HepG2 (cell line): ENCODE data around the gene CCSER2. TPM values are rescaled to one million over a fixed set of nuclear protein-coding genes. Genes with fewer than 3 reads are reported as not detected.

Experiments used
- ATF3 ChIP-seq: sonication (generic); formaldehyde crosslinking; IDR thresholded peaks from 2 replicates; pipeline ENCODE4 v1.4.0; 2020; ENCODE audit warnings: missing genetic modification reagents
- CAMTA2 ChIP-seq: sonication (generic); formaldehyde crosslinking; IDR thresholded peaks from 2 replicates; pipeline ENCODE4 v1.4.0; 2020; ENCODE audit warnings: mild to moderate bottlenecking, missing genetic modification reagents, borderline replicate concordance
- KDM5B ChIP-seq: sonication (generic); formaldehyde crosslinking; IDR thresholded peaks from 2 replicates; pipeline ENCODE4 v1.4.0; 2020; ENCODE audit warnings: missing genetic modification reagents, mild to moderate bottlenecking, borderline replicate concordance
- NR2F1 ChIP-seq, 2 experiments: fragments of 450-650 bp in 1 of 2; formaldehyde crosslinking in 1 of 2; IDR thresholded peaks; 2 replicates each; pipeline versions ENCODE4 v1.5.0 to v1.6.1; 2016 to 2020; ENCODE audit warnings: mild to moderate bottlenecking in 1 of 2, missing compliant biosample characterization in 1 of 2, missing genetic modification reagents in 1 of 2, moderate library complexity in 1 of 2
- PAXIP1 ChIP-seq: sonication (generic); formaldehyde crosslinking; conservative IDR thresholded peaks from 2 replicates; pipeline ENCODE4 v1.4.0; 2020; ENCODE audit warnings: mild to moderate bottlenecking, missing genetic modification reagents, moderate library complexity
- PHF8 ChIP-seq: sonication (generic); formaldehyde crosslinking; IDR thresholded peaks from 2 replicates; pipeline ENCODE4 v1.5.0; 2020; ENCODE audit warnings: missing genetic modification reagents
- SATB2 ChIP-seq: sonication (generic); formaldehyde crosslinking; IDR thresholded peaks from 2 replicates; pipeline ENCODE4 v1.5.0; 2020; ENCODE audit warnings: missing genetic modification reagents
- ZFP82 ChIP-seq: sonication (generic); formaldehyde crosslinking; IDR thresholded peaks from 2 replicates; pipeline ENCODE4 v1.5.1; 2020; ENCODE audit warnings: mild to moderate bottlenecking, missing genetic modification reagents, borderline replicate concordance
- ZFP90 ChIP-seq: sonication (generic); formaldehyde crosslinking; IDR thresholded peaks from 2 replicates; pipeline ENCODE4 v1.8.0; 2022; ENCODE audit warnings: missing genetic modification reagents, mild to moderate bottlenecking, inconsistent platforms, borderline replicate concordance
- ZNF781 ChIP-seq: sonication (generic); formaldehyde crosslinking; IDR thresholded peaks from 2 replicates; pipeline ENCODE4 v1.5.1; 2020; ENCODE audit warnings: borderline replicate concordance, mild to moderate bottlenecking, missing genetic modification reagents; ENCODE audit errors: not compliant biosample characterization
- polyA plus RNA-seq, 8 experiments: library from polyadenylated mRNA; depleted of rRNA in 3 of 8; stranded (reverse) in 7 of 8; unstranded in 1 of 8; fragments of >200 nt; fragmentation: Illumina TruSeq in 4 of 8; extraction: Trizol in 4 of 8; gene quantifications; 2 replicates each; pipeline versions ENCODE4 v1.2.1 to v1.2.3, GENCODE V29; 2011 to 2016; ENCODE audit warnings: low read depth in 4 of 8, missing spikeins in 1 of 8, mixed read lengths in 1 of 8; ENCODE audit not compliant: insufficient read depth in 1 of 8
- total RNA-seq, 5 experiments: library from RNA; depleted of rRNA; stranded (reverse); fragments of >200 nt; fragmentation: Illumina TruSeq; extraction: Trizol; gene quantifications; 2 replicates each; pipeline ENCODE4 v1.2.3, GENCODE V29; 2016; ENCODE audit warnings: low read depth in 1 of 5
- TF ChIP-seq, protein P1 (sequence below): sonication (generic); formaldehyde crosslinking; IDR thresholded peaks from 2 replicates; pipeline ENCODE4 v1.4.0; 2020; ENCODE audit warnings: missing genetic modification reagents, borderline replicate concordance
- TF ChIP-seq, protein P2 (sequence below): sonication (generic); formaldehyde crosslinking; IDR thresholded peaks from 2 replicates; pipeline ENCODE4 v1.5.0; 2020; ENCODE audit warnings: mild to moderate bottlenecking, missing genetic modification reagents, borderline replicate concordance
- TF ChIP-seq, protein P3 (sequence below): sonication (generic); IDR thresholded peaks from 2 replicates; pipeline ENCODE4 v1.6.1; 2016; ENCODE audit warnings: low read depth, borderline replicate concordance

The CCSER2 gene
- total and polyA plus RNA-seq, 2 of the 13 experiments (the other 11 are each of a cell fraction or from before 2014, with no cell fraction given), result 13.3 to 17.2 TPM

DNA sequence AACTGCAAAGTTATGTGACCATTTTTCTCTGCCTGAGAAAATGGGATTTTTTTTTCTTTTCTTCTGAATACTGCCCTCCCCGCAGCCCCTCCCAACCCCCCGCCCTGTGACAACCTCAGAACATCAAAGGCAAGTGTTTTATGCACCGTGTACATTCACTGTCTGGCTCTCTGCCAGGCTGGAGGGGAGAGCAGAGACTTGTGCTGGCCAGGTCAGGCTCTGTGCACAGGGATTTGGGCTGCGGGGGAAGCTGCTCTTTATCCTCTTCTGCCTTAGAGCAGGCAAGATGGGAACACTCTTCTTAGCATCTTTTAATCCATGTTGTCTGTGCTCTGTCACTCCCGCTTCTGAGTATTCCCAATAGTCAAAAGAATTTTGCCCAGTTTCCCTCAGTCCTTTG lies 195.1 kb downstream of the CCSER2 start (continued):
- TF ChIP-seq, protein P1, sequence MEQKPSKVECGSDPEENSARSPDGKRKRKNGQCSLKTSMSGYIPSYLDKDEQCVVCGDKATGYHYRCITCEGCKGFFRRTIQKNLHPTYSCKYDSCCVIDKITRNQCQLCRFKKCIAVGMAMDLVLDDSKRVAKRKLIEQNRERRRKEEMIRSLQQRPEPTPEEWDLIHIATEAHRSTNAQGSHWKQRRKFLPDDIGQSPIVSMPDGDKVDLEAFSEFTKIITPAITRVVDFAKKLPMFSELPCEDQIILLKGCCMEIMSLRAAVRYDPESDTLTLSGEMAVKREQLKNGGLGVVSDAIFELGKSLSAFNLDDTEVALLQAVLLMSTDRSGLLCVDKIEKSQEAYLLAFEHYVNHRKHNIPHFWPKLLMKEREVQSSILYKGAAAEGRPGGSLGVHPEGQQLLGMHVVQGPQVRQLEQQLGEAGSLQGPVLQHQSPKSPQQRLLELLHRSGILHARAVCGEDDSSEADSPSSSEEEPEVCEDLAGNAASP (CRISPR knock-in tag), result peak; percentile 67; the same call in 1 of the 2 replicates
- TF ChIP-seq ZFP90 (CRISPR knock-in tag) (no peak), ATF3 (no peak), CAMTA2 (no peak), PAXIP1 (CRISPR knock-in tag) (peak; percentile 55; the same call in 1 of the 2 replicates), NR2F1 (CRISPR knock-in tag; IDR thresholded peaks at IDR 0.05) (no peak), ZFP82 (CRISPR knock-in tag) (no peak), ZNF781 (CRISPR knock-in tag) (no peak), KDM5B (CRISPR knock-in tag) (no peak), PHF8 (CRISPR knock-in tag) (0 out of 2 replicates have a peak, but pooled peaks have one; percentile 15), SATB2 (CRISPR knock-in tag) (no peak)
- TF ChIP-seq, protein P2, sequence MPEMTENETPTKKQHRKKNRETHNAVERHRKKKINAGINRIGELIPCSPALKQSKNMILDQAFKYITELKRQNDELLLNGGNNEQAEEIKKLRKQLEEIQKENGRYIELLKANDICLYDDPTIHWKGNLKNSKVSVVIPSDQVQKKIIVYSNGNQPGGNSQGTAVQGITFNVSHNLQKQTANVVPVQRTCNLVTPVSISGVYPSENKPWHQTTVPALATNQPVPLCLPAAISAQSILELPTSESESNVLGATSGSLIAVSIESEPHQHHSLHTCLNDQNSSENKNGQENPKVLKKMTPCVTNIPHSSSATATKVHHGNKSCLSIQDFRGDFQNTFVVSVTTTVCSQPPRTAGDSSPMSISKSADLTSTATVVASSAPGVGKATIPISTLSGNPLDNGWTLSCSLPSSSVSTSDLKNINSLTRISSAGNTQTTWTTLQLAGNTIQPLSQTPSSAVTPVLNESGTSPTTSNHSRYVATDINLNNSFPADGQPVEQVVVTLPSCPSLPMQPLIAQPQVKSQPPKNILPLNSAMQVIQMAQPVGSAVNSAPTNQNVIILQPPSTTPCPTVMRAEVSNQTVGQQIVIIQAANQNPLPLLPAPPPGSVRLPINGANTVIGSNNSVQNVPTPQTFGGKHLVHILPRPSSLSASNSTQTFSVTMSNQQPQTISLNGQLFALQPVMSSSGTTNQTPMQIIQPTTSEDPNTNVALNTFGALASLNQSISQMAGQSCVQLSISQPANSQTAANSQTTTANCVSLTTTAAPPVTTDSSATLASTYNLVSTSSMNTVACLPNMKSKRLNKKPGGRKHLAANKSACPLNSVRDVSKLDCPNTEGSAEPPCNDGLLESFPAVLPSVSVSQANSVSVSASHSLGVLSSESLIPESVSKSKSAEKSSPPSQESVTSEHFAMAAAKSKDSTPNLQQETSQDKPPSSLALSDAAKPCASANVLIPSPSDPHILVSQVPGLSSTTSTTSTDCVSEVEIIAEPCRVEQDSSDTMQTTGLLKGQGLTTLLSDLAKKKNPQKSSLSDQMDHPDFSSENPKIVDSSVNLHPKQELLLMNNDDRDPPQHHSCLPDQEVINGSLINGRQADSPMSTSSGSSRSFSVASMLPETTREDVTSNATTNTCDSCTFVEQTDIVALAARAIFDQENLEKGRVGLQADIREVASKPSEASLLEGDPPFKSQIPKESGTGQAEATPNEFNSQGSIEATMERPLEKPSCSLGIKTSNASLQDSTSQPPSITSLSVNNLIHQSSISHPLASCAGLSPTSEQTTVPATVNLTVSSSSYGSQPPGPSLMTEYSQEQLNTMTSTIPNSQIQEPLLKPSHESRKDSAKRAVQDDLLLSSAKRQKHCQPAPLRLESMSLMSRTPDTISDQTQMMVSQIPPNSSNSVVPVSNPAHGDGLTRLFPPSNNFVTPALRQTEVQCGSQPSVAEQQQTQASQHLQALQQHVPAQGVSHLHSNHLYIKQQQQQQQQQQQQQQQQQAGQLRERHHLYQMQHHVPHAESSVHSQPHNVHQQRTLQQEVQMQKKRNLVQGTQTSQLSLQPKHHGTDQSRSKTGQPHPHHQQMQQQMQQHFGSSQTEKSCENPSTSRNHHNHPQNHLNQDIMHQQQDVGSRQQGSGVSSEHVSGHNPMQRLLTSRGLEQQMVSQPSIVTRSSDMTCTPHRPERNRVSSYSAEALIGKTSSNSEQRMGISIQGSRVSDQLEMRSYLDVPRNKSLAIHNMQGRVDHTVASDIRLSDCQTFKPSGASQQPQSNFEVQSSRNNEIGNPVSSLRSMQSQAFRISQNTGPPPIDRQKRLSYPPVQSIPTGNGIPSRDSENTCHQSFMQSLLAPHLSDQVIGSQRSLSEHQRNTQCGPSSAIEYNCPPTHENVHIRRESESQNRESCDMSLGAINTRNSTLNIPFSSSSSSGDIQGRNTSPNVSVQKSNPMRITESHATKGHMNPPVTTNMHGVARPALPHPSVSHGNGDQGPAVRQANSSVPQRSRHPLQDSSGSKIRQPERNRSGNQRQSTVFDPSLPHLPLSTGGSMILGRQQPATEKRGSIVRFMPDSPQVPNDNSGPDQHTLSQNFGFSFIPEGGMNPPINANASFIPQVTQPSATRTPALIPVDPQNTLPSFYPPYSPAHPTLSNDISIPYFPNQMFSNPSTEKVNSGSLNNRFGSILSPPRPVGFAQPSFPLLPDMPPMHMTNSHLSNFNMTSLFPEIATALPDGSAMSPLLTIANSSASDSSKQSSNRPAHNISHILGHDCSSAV (CRISPR knock-in tag), result no peak
- TF ChIP-seq, protein P3, sequence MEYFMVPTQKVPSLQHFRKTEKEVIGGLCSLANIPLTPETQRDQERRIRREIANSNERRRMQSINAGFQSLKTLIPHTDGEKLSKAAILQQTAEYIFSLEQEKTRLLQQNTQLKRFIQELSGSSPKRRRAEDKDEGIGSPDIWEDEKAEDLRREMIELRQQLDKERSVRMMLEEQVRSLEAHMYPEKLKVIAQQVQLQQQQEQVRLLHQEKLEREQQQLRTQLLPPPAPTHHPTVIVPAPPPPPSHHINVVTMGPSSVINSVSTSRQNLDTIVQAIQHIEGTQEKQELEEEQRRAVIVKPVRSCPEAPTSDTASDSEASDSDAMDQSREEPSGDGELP, result no peak
